Measurements from ENCODE around the gene BUB1B. TPM values are rescaled to one million over a fixed set of nuclear protein-coding genes. Genes with fewer than 3 reads are reported as not detected.

The BUB1B gene
- polyA plus RNA-seq, 4 donors = 23.1 to 35.9 (median 31.7) TPM

DNA sequence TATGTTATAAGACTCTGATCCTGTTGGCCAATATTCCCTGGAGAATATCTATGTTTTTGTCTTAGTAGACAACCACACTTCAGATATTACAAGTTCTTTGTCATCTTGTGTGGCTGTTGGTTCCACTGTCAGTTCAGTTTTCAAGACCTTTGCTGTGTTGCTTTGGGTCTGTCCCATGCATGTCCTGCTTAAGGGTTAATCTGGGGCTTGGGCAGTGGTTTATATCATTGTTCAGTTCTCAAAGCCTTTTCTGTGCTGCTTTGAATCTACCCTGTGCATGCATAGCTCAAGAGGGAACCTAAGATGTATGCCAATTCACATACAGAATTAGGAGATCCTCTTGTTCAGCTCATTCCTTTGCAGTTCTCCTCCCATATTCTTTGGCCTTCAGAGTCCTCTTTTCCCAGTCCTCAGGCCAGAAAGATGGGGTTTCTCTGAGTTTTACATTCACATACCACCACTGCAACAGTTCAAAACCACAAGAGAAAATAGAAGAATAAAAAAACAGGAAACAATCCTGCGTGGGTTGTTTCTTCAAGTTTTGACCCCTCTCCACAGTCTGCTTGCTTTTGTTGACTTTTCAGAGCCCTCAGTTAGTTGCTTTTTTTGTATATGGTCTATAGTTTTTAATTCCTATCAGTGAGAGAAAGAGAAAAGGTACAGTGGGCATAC is 21.6 kb downstream of the BUB1B start:
- DNase-seq (ENCODE audit: low read depth in 4 of 4, low spot score in 2 of 4) = no peak

DNA sequence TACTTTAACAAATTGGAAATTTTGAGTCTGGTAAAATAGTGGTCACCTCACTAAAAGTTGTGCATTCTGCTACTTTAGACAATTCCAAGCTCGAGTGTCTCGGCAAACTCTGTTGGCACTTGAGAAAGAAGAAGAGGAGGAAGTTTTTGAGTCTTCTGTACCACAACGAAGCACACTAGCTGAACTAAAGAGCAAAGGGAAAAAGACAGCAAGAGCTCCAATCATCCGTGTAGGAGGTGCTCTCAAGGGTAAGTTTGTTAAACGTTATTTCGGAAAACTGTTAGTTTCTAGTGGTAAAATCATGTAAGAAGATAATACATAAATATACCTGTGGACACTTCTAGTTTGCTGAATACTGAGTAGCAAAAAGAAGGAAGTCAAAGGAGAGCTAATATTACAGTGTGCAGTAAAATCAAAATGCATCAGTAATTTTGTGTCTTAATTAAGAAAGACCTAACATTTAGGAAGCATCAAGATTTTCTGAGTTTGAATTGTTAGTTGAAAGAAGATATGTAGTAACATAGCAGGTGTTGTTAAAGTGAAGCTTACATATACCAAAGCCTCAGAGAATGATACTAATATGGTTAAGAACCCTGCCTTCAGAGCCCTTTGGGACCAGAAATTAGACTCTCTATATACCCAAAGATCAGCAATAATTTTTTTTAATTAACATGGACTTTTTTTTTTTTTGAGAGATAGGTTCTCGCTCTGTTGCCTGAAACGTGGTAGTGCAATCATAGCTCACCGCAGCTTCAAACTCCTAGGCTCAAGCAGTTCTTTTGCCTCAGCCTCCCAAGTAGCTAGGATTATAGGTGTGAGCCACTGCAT is 23.0 kb downstream of the BUB1B start:
- no peak for DNase-seq (ENCODE audit: low read depth in 4 of 4, low spot score in 2 of 4)

DNA sequence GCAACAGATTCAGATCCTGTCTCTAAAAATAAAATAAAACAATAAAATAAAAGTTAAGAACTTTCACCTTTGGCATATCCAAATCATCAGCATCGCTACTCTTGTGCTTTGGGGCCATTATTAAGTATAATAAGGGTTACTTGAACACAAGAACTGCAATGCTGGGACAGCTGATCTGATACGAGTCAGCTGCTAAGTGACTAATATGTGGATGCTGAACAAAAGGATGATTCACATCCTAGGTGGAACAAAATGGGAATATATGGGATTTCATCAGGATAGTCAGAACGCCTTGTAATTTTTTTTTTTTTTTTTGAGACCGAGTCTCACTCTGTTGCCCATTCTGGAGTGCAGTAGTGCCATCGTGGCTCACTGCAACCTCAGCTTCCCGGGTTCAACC is 29.7 kb downstream of the BUB1B start:
- DNase-seq (ENCODE audit: low read depth in 4 of 4, low spot score in 2 of 4) = no peak

DNA sequence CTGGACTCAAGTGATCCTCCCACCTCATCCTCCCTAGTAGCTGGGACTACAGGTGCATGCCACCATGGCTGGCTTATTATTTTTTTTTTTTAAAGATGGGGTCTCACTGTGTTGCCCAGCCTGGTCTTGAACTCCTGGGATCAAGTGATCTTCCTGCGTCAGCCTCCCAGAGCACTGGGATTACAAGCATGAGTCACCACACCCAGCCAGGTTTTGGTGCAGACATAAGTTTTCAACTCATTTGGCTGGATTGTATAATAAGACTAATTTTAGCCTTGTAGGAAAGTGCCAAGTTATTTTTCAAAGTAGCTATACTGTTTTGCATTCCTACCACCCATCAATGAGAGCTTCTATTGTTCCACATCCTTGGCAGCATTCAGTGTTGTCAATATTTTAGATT is 32.1 kb downstream of the BUB1B start:
- DNase-seq (ENCODE audit: low read depth in 4 of 4, low spot score in 2 of 4) = no peak

DNA sequence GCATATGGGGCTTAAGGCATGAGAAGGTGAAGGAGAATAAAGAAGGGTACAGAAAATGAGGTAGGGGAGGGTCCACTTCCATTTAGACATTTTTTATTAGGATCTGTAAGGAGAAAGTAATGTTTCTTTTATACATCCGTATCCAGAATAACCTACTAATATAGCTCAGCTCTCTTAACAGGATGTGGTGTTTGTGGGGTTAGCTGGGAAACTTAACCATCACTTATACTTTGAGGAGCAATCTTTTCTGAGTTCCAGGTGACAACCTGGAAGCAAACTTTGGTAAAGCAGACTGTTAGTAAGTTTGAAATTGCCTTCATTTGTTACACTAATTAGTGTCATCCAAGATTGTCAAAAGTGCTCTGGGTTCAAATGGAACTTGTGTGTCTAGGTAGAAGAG is 36.6 kb downstream of the BUB1B start:
- no peak for DNase-seq (ENCODE audit: low read depth in 4 of 4, low spot score in 2 of 4)

DNA sequence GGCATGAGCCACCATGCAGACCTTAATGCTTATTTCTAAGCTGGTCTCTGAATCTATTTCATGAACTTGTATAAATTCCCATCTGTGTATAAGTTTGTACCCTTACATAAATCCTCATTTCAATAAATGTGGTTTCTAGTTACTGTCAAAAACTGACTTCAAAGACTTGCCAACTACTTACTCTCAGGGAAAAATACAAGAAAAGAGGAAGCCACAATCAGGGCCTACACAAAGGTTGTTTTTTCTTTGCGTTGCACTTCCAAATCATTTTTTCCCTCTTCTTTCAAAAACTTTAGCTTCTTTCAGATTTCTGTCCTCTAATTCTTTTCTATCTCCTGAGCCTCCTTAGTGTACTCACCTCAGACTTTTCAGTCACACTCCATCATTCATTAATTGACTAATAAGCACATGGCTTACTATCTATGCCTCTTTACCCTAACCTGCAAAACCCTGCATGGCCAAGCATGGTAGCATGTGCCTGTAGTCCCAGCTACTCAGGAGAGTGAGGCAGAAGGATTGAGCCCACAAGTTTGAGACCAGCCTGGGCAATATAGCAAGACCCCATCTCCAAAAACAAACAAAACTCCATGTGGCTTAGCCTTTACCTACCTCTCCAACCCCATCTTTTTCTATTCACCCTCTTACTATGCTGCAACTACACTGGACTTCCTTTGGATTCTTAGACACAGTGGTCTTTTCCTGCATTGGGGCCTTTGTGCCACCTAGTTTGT is 37.7 kb downstream of the BUB1B start:
- DNase-seq (ENCODE audit: low read depth in 4 of 4, low spot score in 2 of 4) = no peak

DNA sequence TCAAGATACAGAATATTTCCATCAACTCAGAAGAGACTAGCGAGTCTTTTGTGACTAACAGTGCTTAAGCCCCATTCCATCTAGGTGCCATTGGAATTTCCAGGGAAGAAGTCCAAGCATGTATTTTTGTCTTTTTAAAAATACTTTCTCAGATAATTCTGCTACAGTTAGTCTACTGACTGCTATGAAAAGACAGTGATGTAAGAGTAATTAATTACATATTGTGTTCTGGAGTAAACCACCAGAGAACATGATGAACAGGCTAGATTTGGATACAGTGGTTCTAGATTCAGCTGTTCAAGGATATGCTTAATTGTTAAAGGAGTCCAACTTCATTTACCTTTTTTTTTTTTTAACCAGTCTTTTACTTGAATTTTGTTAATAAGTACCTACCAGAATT is 43.2 kb downstream of the BUB1B start:
- no peak for DNase-seq (ENCODE audit: low read depth in 4 of 4, low spot score in 2 of 4)

DNA sequence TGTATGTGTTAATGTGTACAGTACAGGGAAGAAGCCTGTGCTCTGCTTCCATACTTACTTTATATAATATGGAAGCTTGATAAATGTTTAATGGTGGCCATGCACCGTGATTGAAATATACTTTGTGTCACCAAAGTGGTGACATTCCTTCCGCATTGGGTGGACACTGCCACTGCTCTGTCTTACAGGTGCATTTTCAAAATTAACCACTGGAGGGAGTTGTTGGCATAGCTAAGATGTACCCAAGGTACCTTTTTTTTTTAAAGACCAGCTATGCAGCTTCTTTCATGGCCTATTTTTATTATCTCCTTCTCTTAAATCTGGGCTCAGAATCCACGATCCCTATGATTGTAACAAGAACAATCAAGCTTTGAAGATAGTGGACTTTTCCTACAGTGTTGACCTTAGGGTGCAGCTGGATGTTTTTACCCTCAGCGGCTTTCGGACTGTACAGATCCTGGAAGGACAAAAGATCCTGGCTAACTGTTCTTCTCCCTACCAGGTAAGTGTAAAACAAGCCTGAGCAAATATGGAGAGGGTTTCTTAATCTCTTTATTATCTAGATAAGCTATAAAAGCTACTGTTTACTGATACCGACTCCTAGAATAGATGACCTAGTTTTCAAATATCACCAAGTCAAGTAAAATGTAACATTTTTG is 56.4 kb downstream of the BUB1B start:
- peak in 3 of 4 donors; percentile 60 to 71 (median 63) for DNase-seq (ENCODE audit: low read depth in 4 of 4, low spot score in 2 of 4)

DNA sequence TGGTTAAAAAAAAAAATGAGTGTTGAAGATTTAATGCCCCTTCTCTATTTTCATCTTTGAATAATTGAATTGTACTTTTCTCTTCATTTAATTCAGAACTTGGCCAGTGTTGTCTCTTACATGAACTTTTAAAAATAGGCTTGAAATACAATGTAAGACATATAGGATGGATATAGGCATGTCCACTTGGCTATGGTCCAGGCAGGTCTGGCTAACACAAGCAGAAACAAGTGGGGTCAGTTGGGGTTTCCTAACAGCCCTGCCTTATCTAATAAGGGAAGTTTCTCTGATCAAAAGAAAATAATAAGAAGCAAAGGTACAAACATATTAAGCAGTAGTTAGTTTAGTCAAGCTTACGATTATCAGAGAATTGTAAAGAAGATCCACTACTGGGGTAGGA is 58.9 kb downstream of the BUB1B start:
- DNase-seq (ENCODE audit: low read depth in 4 of 4, low spot score in 2 of 4) = no peak

DNA sequence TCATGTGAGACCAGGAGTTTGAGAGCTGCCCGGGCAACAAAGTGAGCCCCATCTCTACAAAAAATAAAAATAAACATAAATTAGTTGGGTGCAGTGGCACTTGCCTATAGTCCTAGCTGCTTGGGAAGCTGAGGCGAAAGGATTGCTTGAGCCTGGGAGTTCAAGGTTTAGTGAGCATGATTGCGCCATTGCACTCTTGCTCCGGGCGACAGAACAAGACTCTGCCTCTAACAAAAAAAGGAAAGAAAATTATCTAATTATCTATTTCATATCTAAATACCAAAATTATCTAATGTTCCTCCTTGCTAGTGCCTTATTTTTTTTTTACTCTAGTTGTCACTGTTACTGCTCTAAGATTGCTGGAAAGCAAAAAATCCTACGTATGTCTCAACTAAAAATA is 61.3 kb downstream of the BUB1B start:
- no peak for DNase-seq (ENCODE audit: low read depth in 4 of 4, low spot score in 2 of 4)

DNA sequence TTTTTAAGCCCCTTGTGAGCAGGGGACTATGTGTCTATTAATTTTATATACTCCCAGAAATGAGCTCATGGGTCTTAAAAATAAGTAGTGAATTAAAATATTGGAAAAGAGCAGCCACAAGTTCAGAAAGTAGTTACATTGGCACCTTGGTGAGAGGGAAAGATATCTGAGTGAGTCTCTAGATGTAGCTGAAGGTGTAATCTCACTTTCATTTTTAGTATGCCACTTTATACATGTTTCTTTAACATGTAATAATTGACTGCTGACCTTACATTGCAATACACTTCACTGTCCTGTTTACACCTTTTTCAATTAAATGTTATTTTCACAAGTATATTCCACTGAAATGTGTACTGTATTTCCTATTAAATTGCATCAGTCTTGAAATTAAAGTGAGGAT is 65.9 kb downstream of the BUB1B start:
- DNase-seq (ENCODE audit: low read depth in 4 of 4, low spot score in 2 of 4) = no peak

DNA sequence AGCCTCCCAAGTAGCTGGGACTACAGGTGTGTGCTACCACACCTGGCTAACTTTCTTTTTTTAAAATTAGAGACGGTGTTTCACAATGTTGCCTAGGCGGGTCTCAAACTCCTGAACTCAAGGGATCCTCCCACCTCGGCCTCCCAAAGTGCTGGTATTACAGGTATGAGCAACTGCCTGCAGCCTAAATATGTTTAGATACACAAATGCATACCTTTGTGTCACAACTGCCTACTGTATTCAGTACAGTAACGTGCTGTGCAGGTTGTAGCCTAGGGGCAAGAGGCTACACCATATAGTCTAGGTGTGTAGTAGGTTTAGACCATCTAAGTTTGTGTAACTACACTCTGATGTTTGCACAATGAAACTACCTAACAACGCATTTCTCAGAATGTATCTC is 68.4 kb downstream of the BUB1B start:
- no peak for DNase-seq (ENCODE audit: low read depth in 4 of 4, low spot score in 2 of 4)

DNA sequence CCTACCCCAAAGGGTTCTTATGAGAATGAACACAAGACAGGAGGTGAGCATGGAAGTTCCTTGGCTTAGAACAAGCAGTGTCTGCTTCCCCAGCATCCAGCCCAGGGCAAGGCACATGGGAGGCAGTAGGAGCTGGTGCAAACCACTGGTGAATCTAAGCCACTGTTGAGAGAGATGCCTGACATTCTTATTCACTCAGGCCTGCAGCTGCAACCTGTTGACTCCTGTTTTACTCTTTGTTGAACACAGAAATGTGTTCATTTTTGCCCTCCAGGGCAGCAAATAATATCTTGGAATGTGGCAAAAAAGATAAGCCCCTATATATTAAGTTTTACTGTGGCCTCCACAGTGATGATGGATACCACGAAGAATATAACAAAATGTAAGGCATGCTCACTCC is 69.1 kb downstream of the BUB1B start:
- DNase-seq (ENCODE audit: low read depth in 4 of 4, low spot score in 2 of 4) = no peak

DNA sequence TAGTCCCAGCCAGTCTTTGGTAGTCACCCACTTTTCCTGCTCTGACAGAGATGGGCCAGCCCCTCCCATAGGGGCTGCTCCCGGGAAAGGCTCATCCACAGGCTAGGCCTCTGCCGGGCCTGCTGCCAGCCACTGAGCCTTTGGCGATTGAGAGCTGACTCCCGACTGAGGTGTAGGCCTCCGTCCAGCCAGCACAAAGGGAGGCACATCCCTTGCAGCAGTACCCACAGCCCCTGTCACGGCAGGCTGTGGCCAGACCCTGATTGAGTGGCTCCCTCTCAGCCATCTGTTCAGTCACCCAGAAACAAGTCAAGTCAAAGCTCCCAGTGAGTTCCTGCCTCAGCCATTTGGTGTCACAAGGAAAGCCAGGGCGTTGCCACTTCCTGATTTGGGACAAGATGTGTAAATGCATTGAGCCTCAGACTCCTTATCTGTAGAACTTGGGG is 71.8 kb downstream of the BUB1B start:
- DNase-seq (ENCODE audit: low read depth in 4 of 4, low spot score in 2 of 4) = no peak

DNA sequence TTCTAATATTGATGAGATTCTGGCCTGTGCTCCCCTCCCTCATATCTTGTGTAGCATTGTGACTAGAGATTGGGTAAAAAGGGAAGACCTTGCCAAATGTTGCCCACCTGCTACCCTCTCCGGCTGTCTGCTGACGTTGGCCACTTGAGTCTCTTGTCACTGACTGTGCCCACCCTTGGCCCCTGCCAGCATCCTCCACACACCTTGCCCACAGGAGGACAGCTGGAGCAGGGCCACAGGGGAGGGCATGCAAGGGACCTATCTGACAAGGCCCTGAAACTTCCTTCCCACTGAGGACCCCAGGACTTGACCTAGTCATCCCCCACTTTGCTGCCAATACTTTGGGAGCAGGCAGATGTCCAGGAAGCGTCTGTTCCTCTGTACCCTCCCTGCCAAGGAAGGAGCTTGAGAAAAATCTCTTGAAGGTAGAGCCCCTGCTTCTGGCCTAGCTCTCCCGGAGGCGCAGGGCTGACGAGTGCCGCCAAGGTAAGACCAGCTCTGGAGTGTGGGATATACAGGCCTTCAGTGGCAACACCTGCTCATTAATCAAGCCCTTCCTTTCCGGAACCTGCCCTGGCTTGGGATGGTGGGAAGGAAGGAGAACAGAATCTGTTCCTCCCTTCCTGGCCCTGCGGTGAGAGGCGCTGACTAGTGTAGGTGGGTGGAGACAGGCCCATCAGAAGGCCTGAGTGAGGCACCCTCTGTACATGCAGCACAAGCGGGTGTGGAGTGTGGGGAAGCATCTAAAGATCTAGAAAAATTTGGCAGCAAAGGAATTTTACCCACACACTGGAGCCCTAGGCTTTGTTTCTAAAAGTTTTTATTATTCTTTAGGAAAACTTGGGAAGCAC is 73.1 kb downstream of the BUB1B start:
- DNase-seq (ENCODE audit: low read depth in 4 of 4, low spot score in 2 of 4) = no peak

DNA sequence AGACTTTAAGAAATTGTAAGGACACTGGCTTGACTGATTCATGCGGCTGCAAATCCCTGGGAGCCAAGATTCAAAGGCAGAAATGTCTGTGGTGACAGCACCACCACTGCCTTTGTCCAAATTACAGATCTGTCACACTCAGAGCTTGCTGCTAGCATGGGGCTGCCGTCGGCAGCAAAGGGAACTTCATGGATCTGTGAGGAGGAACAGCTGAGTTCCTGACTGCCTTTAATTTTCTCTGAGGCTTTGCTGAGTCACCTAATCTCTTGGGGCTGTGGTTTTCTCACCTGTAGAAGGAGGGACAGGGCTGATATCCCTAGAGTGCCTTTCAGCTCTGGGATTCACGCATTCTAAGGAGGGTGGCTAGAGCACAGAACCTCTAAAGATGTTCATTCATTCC is 73.9 kb downstream of the BUB1B start:
- no peak for DNase-seq (ENCODE audit: low read depth in 4 of 4, low spot score in 2 of 4)

DNA sequence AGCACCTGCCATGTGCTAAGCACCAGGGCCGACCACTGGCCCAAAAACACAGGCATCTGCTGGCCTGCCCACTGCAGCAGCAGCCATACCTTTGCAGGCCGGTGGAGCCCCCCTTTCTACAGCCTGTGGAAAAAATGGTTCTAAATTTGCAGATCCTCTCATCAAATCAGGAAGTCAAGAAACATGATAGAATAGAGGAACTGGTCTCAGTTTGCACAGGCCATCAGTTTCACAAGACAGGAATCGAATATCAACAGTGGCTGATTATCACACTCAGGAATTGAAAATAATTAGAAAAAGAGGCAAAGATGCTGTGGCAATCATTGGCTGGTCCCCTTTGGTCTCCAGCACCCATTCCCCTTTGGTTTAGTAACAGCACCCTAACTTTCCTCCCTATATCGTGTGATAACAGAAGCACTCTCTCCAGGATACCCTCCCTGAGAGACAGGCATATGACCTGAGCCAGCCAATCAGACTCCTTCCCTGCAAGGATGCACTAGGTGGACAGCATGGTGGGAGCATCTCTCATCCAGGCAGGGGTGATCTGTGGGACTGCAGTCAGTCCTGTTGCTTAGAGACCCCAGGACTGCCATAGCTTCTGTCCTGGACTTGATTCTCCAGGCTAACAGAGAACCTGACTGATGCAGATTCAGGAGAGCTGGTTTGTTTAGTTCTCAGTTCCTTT is 74.5 kb downstream of the BUB1B start:
- no peak for DNase-seq (ENCODE audit: low read depth in 4 of 4, low spot score in 2 of 4)

DNA sequence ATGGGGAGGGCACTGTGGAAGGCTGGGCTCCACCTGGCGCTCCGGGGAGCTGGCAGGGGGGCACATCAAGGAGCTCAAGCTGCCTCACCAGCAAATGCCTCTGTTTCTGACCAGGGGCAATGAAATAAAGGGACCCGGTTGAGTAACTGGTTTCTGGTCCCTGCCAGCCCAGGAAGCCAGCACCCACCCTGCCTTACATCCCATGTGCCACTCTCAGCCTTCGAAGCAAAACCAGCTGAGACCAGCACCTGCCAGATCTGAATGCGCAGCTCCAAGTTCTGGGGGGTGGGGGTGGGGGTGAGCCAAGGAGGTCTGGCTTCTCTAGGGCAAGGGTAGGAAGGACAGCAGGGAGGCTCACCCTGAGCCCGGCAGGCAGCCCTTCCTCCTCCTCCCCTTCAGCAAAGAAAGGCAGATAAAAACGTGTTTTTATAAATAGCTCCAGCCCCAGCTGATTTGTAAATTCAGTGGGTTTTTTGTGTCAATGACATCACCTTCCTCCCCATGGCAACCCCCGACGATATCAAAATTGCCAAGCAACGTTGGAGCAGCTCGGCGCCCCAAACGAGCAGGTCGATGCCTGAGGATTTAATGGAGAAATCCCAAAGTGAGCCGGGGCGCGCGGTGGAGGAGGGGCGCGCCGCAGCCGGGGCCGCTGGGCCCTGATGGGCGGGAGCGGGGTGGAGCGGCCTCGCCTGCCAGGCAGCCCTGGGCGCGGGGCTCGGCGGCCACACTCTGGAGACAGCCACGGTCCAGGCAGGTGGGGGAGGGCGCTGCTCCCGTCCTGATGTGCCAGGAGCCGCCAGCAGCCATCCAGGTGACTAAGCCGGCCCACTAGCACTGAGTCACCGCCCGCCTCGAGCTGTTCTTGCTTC is 77.9 kb downstream of the BUB1B start, which contains the start of gene PAK6:
Gene PAK6, plus strand, starts transcription at position 532 of the 872 bp plus-strand sequence. CDS start 25,723 bp downstream, outside the sequence.
- peak in 2 of 4 donors; percentile 28 to 37 for DNase-seq (ENCODE audit: low read depth in 4 of 4, low spot score in 2 of 4)

DNA sequence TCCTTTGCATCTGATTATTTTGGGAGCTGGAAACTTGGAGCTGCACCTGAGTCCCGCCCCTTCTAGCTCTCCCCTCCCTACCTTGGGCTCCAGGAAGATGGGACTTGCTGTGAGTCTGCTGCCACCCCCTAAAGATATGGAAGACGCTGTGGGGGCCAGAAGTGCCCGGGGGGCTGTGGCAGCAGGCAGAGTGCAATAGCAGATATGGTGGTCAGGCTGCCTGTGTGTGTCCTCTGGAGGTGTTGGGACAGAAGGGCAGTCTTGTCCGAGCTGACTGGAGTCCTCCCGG is 78.5 kb downstream of the BUB1B start:
- DNase-seq (ENCODE audit: low read depth in 4 of 4, low spot score in 2 of 4) = no peak
